C4-2B (cell line): ENCODE results near the gene ZFYVE19.

ENCODE experiments used
- H3K27ac ChIP-seq: fragments of 450-650 bp; 2 replicates; pipeline ENCODE4 v1.5.1; 2017
- CTCF ChIP-seq: fragments of 450-650 bp; conservative IDR thresholded peaks from 2 replicates; pipeline ENCODE4 v1.5.1; 2017; ENCODE audit warnings: mild to moderate bottlenecking
- ZFX ChIP-seq: fragments of 450-650 bp; IDR thresholded peaks from 2 replicates; pipeline ENCODE4 v1.6.1; 2017

The ZFYVE19 gene

DNA sequence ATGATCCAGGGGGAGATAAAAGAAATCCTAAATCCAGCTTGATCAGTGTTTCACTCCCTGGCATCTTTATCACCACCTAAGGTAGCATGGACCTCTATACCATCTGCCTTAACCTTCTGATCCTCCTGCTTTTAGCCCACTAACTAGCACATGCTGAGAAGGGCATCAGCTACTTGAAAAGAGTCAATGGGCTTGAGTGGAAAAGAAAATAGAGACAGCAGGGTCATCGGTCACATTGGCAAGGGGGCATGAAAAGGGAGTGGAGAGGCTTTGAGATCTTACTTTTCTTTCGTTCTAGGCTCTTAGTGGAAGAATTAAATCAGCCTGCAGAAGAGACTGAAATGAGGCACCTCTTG is 239 bp upstream of the ZFYVE19 start:
- TF ChIP-seq ZFX (no peak), CTCF (no peak)
- peak overlapping the region; percentile 92 for H3K27ac ChIP-seq

DNA sequence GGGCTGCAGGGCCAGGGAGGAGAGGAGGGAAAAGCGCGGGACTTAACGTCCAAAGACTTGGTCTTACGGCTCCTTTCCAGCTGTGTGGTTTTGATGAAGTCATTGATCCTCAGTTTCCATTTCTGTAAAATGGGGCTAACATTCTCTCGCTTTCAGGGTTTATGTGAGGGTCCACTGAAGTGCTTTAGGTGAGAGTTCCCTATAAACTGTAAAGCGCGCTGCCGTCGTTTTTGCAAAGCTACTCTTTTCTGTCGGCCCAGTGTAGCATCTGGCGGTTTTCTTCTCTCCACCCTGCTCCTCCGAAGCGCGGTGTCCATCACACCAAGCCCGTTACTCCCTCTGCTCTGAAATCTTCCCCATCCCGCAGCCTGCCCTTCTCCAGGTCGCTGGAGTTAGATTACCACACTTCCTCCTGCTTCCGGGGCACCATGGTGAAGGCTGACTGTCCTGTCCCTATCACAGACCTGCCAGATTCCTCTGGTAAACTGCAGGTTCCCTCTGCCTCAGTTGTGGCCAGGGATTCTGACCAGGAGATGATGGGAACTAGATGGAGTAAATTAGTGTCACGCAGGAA is 1.1 kb downstream of the ZFYVE19 start:
- peak overlapping the region; percentile 92 for H3K27ac ChIP-seq
- TF ChIP-seq CTCF, result no peak
- TF ChIP-seq ZFX, result no peak

DNA sequence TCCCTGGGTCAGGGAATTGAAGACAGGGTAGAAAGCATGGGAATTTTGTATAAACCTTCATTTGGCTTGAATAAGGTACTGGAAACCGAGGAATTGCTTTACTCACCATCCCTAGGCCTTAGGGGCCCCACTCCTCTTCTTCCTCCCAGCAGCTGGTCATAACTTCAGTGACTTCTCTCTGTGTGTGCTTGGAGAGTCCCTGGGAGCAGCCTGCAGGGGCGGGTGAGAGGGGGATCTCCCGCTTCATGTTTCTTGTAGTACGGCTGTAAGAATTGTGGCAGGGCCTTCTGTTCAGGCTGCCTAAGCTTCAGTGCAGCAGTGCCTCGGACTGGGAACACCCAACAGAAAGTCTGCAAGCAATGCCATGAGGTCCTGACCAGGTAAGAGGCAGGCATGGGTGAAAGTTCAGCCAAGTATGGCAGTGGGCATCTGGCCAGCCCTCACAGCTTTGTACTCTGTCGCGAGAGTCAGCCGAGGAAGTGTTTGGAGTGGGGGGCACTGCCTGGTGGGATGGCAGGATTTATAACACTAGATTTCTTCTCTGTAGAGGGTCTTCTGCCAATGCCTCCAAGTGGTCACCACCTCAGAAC is 2.1 kb downstream of the ZFYVE19 start:
- TF ChIP-seq CTCF (no peak), ZFX (no peak)
- no peak overlapping the region for H3K27ac ChIP-seq

- no peak overlapping the region for H3K27ac ChIP-seq
- TF ChIP-seq ZFX (no peak), CTCF (no peak)
Measured at GRCh38 chr15:40812721-40813425, 6.0 kb downstream of the ZFYVE19 start.

DNA sequence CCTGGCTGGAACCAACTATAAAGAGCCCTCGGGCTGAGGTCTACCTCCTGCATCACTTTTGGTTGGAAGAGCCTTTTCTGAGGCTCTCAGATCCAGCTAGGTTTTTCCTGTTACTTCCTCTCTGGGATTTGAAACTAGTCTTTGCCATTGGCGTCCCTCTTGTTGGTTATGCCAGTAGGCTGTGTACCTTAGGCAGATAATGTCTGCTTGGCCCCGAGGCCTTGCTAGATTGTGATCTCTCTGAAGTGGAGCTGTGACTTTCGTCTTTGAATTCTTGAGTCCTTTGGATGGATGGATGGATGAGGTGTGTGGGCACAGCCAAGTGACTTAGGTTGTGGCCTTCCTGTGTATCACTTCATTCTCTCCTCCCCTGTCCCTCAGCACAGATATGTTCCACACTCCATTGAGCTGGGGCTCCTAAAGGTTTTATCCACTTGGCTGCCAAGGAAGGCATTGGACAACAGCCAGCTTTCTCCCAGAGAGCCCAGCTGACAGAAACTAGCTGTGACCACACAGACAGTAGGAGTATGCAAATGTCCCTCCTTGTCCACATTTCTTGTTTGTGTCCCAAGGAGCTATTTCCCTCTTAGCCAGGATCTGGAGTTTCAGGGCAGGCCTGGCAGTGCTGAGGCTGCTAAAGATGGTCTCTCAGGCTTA is 8.3 kb downstream of the ZFYVE19 start:
- H3K27ac ChIP-seq, result peak overlapping the region; percentile 30
- no peak for TF ChIP-seq ZFX
- TF ChIP-seq CTCF, result no peak

DNA sequence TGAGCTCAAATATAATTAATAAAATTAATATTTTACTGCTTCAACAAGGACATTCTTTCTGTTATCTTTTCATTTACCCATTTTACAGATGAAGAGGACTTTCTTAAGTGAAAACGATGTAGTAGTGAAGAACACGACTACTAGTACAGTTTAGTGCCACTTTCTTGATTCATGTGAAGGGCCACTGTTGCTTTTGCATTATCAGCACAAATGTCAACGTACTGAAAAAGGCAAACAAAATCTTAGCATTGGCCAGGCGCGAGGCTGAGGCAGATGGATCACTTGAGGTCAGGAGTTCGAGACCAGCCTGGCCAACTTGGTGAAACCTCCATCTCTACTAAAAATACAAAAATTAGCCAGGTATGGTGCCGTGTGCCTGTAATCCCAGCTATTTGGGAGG is 12.2 kb downstream of the ZFYVE19 start:
- H3K27ac ChIP-seq, result no peak overlapping the region
- TF ChIP-seq CTCF (no peak), ZFX (no peak)

GRCh38 chr15:40821195-40821594 is 14.3 kb downstream of the ZFYVE19 start:
- TF ChIP-seq CTCF (no peak), ZFX (no peak)
- H3K27ac ChIP-seq, result no peak overlapping the region
